ENCODE data around the gene SPECC1.

DNA sequence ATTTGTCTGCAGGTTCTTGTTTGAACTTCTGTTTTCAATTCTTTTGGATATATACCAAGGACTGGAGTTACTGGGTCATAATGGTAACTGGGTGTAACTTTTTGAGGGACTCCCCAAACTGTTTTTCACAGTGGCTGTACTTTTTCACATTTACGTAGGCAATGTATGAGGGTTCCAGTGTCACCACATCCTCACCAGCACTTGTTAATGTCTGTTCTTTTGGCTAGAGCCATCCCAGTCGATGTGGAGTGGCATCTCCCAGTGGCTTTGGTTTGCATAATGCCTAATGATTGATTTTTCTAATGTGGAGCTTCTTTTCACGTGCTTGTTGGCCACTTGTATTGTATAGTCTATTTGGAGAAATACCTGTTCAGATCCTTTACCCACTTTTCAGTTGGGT lies 59.3 kb downstream of the SPECC1 start:
- TF ChIP-seq CTCF (CRISPR knock-in tag; IDR thresholded peaks at IDR 0.05) (no peak), ZFP91 (CRISPR knock-in tag; IDR thresholded peaks at IDR 0.05; ENCODE audit: borderline replicate concordance) (no peak), FOXK2 (IDR thresholded peaks at IDR 0.05) (no peak), NFE2L1 (CRISPR knock-in tag; IDR thresholded peaks at IDR 0.05; ENCODE audit: borderline replicate concordance) (no peak), NR3C1 (CRISPR knock-in tag; IDR thresholded peaks at IDR 0.05) (no peak)
